Measurements from ENCODE around the gene PWWP2B.
"Not testable (repeated sequence)": the region's sequence is repeated elsewhere in the genome, so short reads cannot be mapped to it uniquely, and the experiment has no call there.

Gene PWWP2B

GRCh38 chr10:132363921-132364593 lies 32.9 kb upstream of the PWWP2B start:
- no peak for DNase-seq

- DNase-seq: no peak
These were observed 32.4 kb upstream of the PWWP2B start for GRCh38 chr10:132364594-132364970.

GRCh38 chr10:132365102-132365501 lies 31.9 kb upstream of the PWWP2B start:
- DNase-seq: no peak

GRCh38 chr10:132366006-132366405 lies 31.0 kb upstream of the PWWP2B start:
- no peak for DNase-seq

GRCh38 chr10:132366499-132366898 lies 30.5 kb upstream of the PWWP2B start:
- no peak for DNase-seq

- DNase-seq: no peak
These were observed 28.6 kb upstream of the PWWP2B start for GRCh38 chr10:132368391-132368790.

GRCh38 chr10:132368881-132369635 lies 27.9 kb upstream of the PWWP2B start:
- no peak for DNase-seq

GRCh38 chr10:132369636-132370185 lies 27.3 kb upstream of the PWWP2B start:
- no peak for DNase-seq

GRCh38 chr10:132370426-132371340 lies 26.3 kb upstream of the PWWP2B start:
- DNase-seq: no peak

GRCh38 chr10:132371641-132372081 lies 25.3 kb upstream of the PWWP2B start:
- no peak for DNase-seq

- DNase-seq: no peak
These were observed 24.4 kb upstream of the PWWP2B start for GRCh38 chr10:132372516-132373095.

GRCh38 chr10:132373241-132373955 lies 23.6 kb upstream of the PWWP2B start:
- DNase-seq: no peak

GRCh38 chr10:132374176-132374575 lies 22.8 kb upstream of the PWWP2B start:
- no peak for DNase-seq

- DNase-seq: no peak
These were observed 22.4 kb upstream of the PWWP2B start for GRCh38 chr10:132374612-132375011.

GRCh38 chr10:132375116-132375794 lies 21.7 kb upstream of the PWWP2B start:
- DNase-seq: no peak

GRCh38 chr10:132375795-132376297 lies 21.2 kb upstream of the PWWP2B start:
- peak; percentile 23 for DNase-seq

GRCh38 chr10:132376394-132376851 lies 20.6 kb upstream of the PWWP2B start:
- DNase-seq: no peak

GRCh38 chr10:132377326-132377725 lies 19.7 kb upstream of the PWWP2B start:
- DNase-seq: no peak

GRCh38 chr10:132379026-132379425 lies 18.0 kb upstream of the PWWP2B start:
- DNase-seq: not testable (repeated sequence)

GRCh38 chr10:132380986-132381385 lies 16.0 kb upstream of the PWWP2B start:
- not testable (repeated sequence) for DNase-seq

- DNase-seq: no peak
These were observed 15.3 kb upstream of the PWWP2B start for GRCh38 chr10:132381741-132382140.

Data from MV-4-11 (cell line).